ENCODE measurements around the gene F12.

Gene F12

GRCh38 chr5:177355162-177355867 is 54.0 kb downstream of the F12 start:
- DNase-seq (ENCODE audit: low read depth in 3 of 3), result no peak

GRCh38 chr5:177354711-177355110 is 54.7 kb downstream of the F12 start:
- no peak for DNase-seq (ENCODE audit: low read depth in 3 of 3)

GRCh38 chr5:177354256-177354655 is 55.1 kb downstream of the F12 start:
- DNase-seq (ENCODE audit: low read depth in 3 of 3), result no peak

GRCh38 chr5:177353093-177353492 is 56.3 kb downstream of the F12 start:
- no peak for DNase-seq (ENCODE audit: low read depth in 3 of 3)

Data from stimulated activated CD4-positive, alpha-beta T cell treated with anti-CD3 and anti-CD28 coated beads, TNF-alpha, amount 100 ng/mL, for 48 hours (primary cell).